Ammon's horn (tissue), 1 donor: Measurements from ENCODE around the gene KLLN.
"Not testable (repeated sequence)": the region's sequence is repeated elsewhere in the genome, so short reads cannot be mapped to it uniquely, and the experiment has no call there.

Experiments
- DNase-seq: peaks from one replicate; pipeline ENCODE4 v3.0.0-alpha.2; 2016; ENCODE audit warnings: low spot score

Gene KLLN

GRCh38 chr10:87866412-87866974 is 3.2 kb upstream of the KLLN start:
- no peak for DNase-seq

- DNase-seq: no peak
Observed at GRCh38 chr10:87865241-87865881, 2.0 kb upstream of the KLLN start.

GRCh38 chr10:87864496-87865059 is 1.2 kb upstream of the KLLN start:
- DNase-seq: peak; percentile 33

DNA sequence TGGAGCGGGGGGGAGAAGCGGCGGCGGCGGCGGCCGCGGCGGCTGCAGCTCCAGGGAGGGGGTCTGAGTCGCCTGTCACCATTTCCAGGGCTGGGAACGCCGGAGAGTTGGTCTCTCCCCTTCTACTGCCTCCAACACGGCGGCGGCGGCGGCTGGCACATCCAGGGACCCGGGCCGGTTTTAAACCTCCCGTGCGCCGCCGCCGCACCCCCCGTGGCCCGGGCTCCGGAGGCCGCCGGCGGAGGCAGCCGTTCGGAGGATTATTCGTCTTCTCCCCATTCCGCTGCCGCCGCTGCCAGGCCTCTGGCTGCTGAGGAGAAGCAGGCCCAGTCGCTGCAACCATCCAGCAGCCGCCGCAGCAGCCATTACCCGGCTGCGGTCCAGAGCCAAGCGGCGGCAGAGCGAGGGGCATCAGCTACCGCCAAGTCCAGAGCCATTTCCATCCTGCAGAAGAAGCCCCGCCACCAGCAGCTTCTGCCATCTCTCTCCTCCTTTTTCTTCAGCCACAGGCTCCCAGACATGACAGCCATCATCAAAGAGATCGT is 690 bp upstream of the KLLN start:
- peak; percentile 62 for DNase-seq

- peak; percentile 65 for DNase-seq
Observed at GRCh38 chr10:87862679-87863052, 667 bp downstream of the KLLN start.

DNA sequence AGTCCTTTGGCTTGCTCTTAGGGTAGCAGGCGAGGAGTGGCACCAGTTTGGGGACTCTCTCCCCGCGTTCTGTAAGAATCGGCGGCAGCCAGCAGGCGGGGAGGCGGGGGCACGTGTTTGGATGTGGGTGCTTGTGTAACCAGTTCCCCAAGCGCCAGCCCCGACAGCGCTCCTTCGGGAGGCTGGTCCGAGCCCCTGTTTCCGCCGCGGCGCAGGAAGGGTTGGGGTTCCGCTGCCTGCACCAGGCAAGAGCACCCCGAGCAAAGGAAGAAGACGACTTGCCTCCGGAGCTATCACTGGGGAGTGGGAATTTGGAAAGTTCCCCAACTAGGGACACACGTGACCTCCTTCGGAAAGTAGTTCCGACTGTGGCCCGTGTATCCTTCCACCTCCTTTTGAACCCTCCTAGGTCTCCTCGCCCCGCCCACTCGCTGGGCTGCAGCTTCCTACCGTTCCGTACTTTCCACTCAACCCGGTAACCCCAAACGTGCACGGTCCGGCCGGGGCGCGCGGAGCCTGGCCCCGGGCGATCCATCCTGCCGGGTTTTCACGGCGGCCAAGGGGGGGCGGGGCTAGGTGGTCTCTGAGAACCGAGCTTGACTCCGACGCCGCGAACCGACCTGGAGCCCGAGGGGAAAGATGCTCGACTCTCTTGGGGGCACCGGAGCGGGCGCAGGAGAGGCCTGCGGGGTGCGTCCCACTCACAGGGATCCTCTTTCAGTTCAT is 1.2 kb downstream of the KLLN start:
- peak; percentile 94 for DNase-seq

DNA sequence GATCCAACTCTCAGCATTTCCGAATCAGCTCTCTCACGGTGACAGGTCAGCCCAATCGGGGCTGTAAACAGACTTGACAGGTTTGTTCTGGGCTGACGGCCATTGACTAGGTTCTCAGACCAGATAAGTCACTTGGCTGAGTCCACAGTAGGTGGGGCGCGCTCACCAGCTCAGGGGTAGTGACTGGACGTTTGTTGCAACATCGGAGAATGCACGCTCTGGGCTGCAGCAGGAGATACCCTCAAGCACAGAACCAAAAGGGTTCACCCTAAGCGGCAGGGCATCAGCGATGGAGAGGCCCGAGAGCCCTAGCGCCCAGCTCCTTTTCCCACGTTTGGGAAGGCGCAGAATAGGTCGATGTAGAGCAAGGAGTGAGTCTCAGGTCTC is 1.8 kb downstream of the KLLN start:
- peak; percentile 54 for DNase-seq

DNA sequence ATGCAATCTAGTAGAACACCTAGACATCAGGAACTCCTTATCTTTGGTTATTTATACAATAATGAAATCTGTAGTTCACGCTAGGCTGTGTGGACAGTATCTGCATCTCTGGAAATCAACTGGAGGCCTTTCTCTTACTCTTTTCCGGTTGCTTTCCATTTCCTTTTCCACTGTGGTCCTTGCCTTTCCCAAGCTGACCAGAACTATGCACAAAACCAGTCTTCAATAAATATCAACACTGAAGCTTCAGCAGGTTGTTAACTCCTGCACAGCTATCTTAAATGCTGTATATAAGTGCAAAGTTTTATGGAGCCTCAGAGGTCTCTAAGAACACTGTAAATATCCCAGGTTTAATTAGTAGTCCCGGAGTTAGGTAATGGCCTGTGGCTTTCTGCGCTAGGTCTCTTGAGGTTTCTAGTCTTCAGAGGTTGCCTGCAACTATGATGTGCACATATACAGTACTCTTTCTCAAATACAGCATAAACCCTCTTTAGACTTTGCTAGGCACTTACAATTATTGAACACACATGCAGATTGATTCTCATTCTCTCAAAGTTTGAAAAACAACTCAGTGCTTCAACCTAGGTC is 2.4 kb downstream of the KLLN start:
- DNase-seq: no peak

DNA sequence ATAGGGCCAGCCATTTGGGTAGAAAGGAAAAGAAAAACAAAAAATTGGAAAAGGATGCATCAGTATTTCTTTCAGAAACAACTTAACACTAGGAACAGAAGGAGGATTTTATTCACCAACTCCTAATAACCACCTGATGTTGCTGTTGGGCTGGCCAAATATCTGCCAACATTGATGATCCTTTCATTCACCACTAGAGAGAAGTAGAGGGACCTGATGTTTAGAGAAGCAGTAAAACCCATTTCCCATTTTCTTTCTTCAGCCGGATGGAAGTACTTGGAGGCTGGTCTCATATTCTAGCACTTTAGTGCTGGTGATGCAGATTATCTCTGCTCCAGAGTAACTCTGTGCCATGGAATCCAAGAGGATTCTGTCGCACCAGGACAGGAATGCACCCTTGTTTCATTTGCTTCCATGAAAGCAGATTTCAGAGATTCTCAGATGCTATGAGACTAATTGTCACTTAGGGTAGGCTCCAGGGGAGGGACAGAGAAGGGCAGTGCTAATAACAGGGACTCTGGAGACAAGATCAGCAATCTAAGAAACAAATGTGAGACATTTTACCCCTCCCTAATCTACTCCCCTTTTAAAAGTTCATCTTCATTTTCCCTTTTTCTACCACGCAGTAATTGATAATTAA is 3.1 kb downstream of the KLLN start:
- peak; percentile 66 for DNase-seq

DNA sequence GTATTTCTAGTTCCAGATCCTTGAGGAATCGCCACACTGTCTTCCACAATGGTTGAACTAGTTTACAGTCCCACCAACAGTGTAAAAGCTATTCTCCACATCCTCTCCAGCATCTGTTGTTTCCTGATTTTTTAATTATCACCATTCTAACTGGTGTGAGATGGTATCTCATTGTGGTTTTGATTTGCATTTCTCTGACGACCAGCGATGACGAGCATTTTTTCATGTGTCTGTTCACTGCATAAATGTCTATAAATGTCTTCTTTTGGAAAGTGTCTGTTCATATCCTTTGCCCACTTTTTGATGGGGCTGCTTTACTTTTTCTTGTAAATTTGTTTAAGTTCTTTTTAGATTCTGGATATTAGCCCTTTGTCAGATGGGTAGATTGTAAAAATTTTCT is 7.7 kb downstream of the KLLN start:
- not testable (repeated sequence) for DNase-seq

- DNase-seq: not testable (repeated sequence)
Observed at GRCh38 chr10:87855247-87855646, 8.1 kb downstream of the KLLN start.

DNA sequence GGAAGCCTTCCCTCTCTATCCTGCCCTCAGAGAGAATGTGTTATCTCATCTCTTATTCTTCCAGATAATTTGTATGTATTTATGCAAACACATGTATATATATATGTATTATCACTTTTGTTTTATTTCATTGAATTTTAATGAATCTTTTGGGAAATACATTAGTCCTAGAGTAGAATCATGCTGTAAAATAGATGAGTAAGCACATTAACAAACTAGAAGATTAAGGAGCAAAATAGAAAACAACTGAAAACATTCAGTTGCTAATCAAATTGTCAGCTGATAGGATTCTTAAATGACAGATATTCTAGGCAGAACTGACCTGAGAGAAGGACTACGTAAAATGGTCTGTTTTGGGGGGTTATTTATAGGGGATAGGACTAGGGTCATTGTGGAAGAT is 11.2 kb downstream of the KLLN start:
- DNase-seq: no peak

GRCh38 chr10:87850742-87851205 is 12.6 kb downstream of the KLLN start:
- peak; percentile 78 for DNase-seq

GRCh38 chr10:87849001-87849400 is 14.3 kb downstream of the KLLN start:
- DNase-seq: no peak

- no peak for DNase-seq
Observed at GRCh38 chr10:87847550-87847949, 15.8 kb downstream of the KLLN start.

DNA sequence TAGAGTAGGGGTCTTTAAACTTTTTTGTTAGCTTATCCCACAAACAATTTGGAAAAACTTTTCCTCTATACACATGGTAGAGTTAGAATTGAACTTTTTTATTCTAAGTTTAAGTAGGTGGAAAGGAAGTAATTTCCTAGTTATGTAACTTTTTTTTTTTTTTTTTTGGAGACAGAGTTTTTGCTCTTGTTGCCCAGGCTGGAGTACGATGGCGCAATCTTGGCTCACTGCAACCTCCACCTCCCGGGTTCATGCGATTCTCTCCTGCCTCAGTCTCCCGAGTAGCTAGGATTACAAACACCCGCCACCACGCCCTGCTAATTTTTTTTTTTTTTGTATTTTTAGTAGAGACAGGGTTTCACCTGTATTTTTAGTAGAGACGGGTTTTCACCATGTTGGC is 16.6 kb downstream of the KLLN start:
- DNase-seq: not testable (repeated sequence)

DNA sequence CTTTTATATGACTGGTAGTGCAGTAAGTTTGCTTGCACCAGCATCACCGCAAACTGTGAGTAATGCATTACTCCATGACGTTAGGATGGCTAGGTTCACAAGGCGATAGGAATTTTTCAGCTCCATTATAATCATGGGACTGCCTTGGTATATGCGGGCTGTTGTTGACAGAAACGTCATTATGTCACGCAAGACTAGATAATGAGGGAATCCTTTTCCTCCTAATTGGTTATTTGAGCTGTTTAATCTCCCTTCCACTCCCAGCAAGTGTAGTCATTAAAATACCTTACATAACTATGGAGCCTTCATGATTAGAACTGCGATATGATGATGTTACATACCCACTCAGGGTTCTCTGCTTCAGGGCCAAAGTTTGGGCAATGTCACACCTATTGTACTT is 17.3 kb downstream of the KLLN start:
- DNase-seq: no peak

- no peak for DNase-seq
Observed at GRCh38 chr10:87845624-87845998, 17.7 kb downstream of the KLLN start.

GRCh38 chr10:87844837-87845623 is 18.3 kb downstream of the KLLN start:
- DNase-seq: no peak

GRCh38 chr10:87843714-87844113 is 19.6 kb downstream of the KLLN start:
- DNase-seq: no peak
